A549 (cell line): ENCODE data around the gene CELF4. TPM values are rescaled to one million over a fixed set of nuclear protein-coding genes. Genes with fewer than 3 reads are reported as not detected.
A peak's percentile ranks its signal among the peaks of the same experiment; 100 is the strongest.

Experiments
- ATAC-seq, 2 experiments: fragments of 200-7000 bp in 1 of 2; fragments of >200 bp in 1 of 2; cut with Nextera tagmentation in 1 of 2; cut with Tn5 transposase in 1 of 2; 3 replicates each; pipeline versions ENCODE4 v1.8.0 to v1.9.1; 2018 to 2020; ENCODE audit warnings: mild to moderate bottlenecking in 1 of 2, moderate library complexity in 1 of 2
- CTCF ChIA-PET: fragments of 300-600 bp; sonication (Branson Sonifier 250); formaldehyde crosslinking; extraction: SDS; loops from one replicate; lab custom pipeline; 2021; ENCODE audit warnings: antibody characterized with exemption, inconsistent platforms; lab: Yijun Ruan, JAX
- POLR2A ChIA-PET: fragments of 350-600 bp; formaldehyde crosslinking; extraction: SDS; loops from one replicate; lab custom pipeline; 2021; ENCODE audit warnings: antibody characterized with exemption, inconsistent platforms; lab: Yijun Ruan, JAX
- DNase-seq, 2 experiments: peaks; one replicate each; pipeline versions ENCODE4 v3.0.0 to v3.0.0-alpha.2; 2011 to 2016; ENCODE audit warnings: low read depth in 1 of 2, low spot score in 1 of 2
- FAIRE-seq: peaks from 2 replicates; lab custom pipeline; 2011; peaks lifted over from hg19 to GRCh38; lab: Jason Lieb, UNC
- H3K27ac ChIP-seq, 2 experiments: fragments of >200 bp; sonication (Bioruptor Twin); formaldehyde crosslinking; 3 replicates each; pipeline ENCODE4 v1.5.1; 2016 to 2017
- H3K4me1 ChIP-seq: fragments of >200 bp; sonication (Bioruptor Twin); formaldehyde crosslinking; 3 replicates; pipeline ENCODE4 v1.6.1; 2016
- H3K4me2 ChIP-seq: fragments of >200 bp; sonication (Bioruptor Twin); formaldehyde crosslinking; 3 replicates; pipeline ENCODE4 v1.6.1; 2016
- H3K4me3 ChIP-seq: fragments of >200 bp; sonication (Bioruptor Twin); formaldehyde crosslinking; 3 replicates; pipeline ENCODE4 v1.5.1; 2016
- H3K9me3 ChIP-seq: fragments of >200 bp; sonication (Bioruptor Twin); formaldehyde crosslinking; 3 replicates; pipeline ENCODE4 v1.6.1; 2016
- BCL3 ChIP-seq: fragments of >200 bp; sonication (Bioruptor Twin); formaldehyde crosslinking; IDR thresholded peaks from 3 replicates; pipeline ENCODE4 v1.6.1; 2016
- BHLHE40 ChIP-seq: IDR thresholded peaks from 2 replicates; pipeline ENCODE4 v1.6.1; 2012; ENCODE audit warnings: low read depth, low read length, inconsistent platforms
- CEBPB ChIP-seq, 2 experiments: fragments of >200 bp in 1 of 2; sonication (Bioruptor Twin) in 1 of 2; formaldehyde crosslinking in 1 of 2; IDR thresholded peaks; 2 replicates each; pipeline ENCODE4 v1.6.1; 2012 to 2016
- CHD2 ChIP-seq: fragments of 150-350 bp; IDR thresholded peaks from 2 replicates; pipeline ENCODE4 v1.6.1; 2014; ENCODE audit warnings: low read length; ENCODE audit not compliant: partially characterized antibody
- CTCF ChIP-seq: fragments of >200 bp; sonication (Bioruptor Twin); formaldehyde crosslinking; IDR thresholded peaks from 3 replicates; pipeline ENCODE4 v1.5.1; 2016
- FOXS1 ChIP-seq: fragments of 250-450 bp; sonication (Bioruptor Pico); IDR thresholded peaks from 2 replicates; pipeline ENCODE4 v1.5.0; 2020; ENCODE audit warnings: mild to moderate bottlenecking, moderate library complexity
- HDAC2 ChIP-seq: fragments of 200-600 bp; sonication (generic); IDR thresholded peaks from 2 replicates; pipeline ENCODE4 v1.6.1; 2016
- HOXA7 ChIP-seq: fragments of 250-450 bp; sonication (Bioruptor Pico); IDR thresholded peaks from 2 replicates; pipeline ENCODE4 v1.5.0; 2020; ENCODE audit warnings: mild to moderate bottlenecking, moderate library complexity
- HOXB13 ChIP-seq: fragments of 250-450 bp; sonication (Bioruptor Pico); IDR thresholded peaks from 2 replicates; pipeline ENCODE4 v1.5.0; 2020; ENCODE audit warnings: low read depth, mild to moderate bottlenecking, moderate library complexity
- HOXB5 ChIP-seq: fragments of 250-450 bp; sonication (Bioruptor Pico); IDR thresholded peaks from 2 replicates; pipeline ENCODE4 v1.5.0; 2020; ENCODE audit warnings: mild to moderate bottlenecking, moderate library complexity
- KDM5A ChIP-seq: fragments of 200-600 bp; sonication (generic); IDR thresholded peaks from 2 replicates; pipeline ENCODE4 v1.6.1; 2016; ENCODE audit warnings: antibody characterized with exemption, mild to moderate bottlenecking
- MAX ChIP-seq: IDR thresholded peaks from 2 replicates; pipeline ENCODE4 v1.6.1; 2012
- MYC ChIP-seq: IDR thresholded peaks from 2 replicates; pipeline ENCODE4 v1.6.1; 2012; ENCODE audit warnings: mild to moderate bottlenecking, inconsistent platforms, low read length, improper control_type of control experiment, borderline replicate concordance
- NFE2L2 ChIP-seq: fragments of 150-350 bp; conservative IDR thresholded peaks from 2 replicates; pipeline ENCODE4 v1.6.1; 2014; ENCODE audit warnings: low read length
- NR3C1 ChIP-seq: fragments of >200 bp; sonication (Bioruptor Twin); formaldehyde crosslinking; IDR thresholded peaks from 3 replicates; pipeline ENCODE4 v1.6.1; 2017
- RAD21 ChIP-seq, 2 experiments: fragments of >200 bp in 1 of 2; sonication (Bioruptor Twin) in 1 of 2; formaldehyde crosslinking in 1 of 2; IDR thresholded peaks in 1 of 2; conservative IDR thresholded peaks in 1 of 2; 2 replicates in 1 of 2; 3 replicates in 1 of 2; pipeline ENCODE4 v1.6.1; 2012 to 2018; ENCODE audit warnings: inconsistent platforms in 1 of 2
- REST ChIP-seq: fragments of 200-600 bp; sonication (generic); IDR thresholded peaks from 2 replicates; pipeline ENCODE4 v1.6.1; 2016; ENCODE audit warnings: antibody characterized with exemption, mild to moderate bottlenecking, moderate library complexity
- RFX5 ChIP-seq: fragments of 450-650 bp; IDR thresholded peaks from 2 replicates; pipeline ENCODE4 v1.7.1; 2014; ENCODE audit warnings: antibody characterized with exemption, mild to moderate bottlenecking, moderate library complexity
- WGBS: methylation state at CpG from one replicate; pipeline ENCODE4 v1.1.6; 2017; ENCODE audit errors: missing lambda C conversion rate; 5-methylcytosine and 5-hydroxymethylcytosine counted together
- polyA plus RNA-seq, 4 experiments: library from polyadenylated mRNA; depleted of rRNA in 3 of 4; stranded (reverse); fragments of >200 nt; fragmentation: RNase III in 1 of 4; extraction: RNeasy Plus Mini Kit Qiagen cat#74134 plus additional on column Dnase treatment in 1 of 4; gene quantifications; 2 replicates in 3 of 4; 3 replicates in 1 of 4; pipeline ENCODE4 v1.2.3, GENCODE V29; 2011 to 2017

The CELF4 gene
- polyA plus RNA-seq, 2 of the 4 experiments (the other 2 are of a cell fraction), result 0.08 TPM; not detected in 1

- no peak for TF ChIP-seq HOXA7 (CRISPR knock-in tag)
- no peak for TF ChIP-seq BHLHE40
- no peak for TF ChIP-seq BCL3
- no peak for TF ChIP-seq NFE2L2
- TF ChIP-seq NR3C1, result no peak
- peak; percentile 62; the same call in 1 of the 2 replicates for TF ChIP-seq FOXS1 (CRISPR knock-in tag)
- TF ChIP-seq HOXB13, result peak; percentile 69; the same call in 1 of the 2 replicates
- peak; percentile 92 for TF ChIP-seq HOXB5
- no peak for TF ChIP-seq RFX5
- TF ChIP-seq REST, result peak; percentile 100
Measured at GRCh38 chr18:37270038-37270665, 295.4 kb downstream of the CELF4 start (continued).

- CTCF ChIA-PET, result interaction anchor here (1.2 kb wide), 1 partner anchor 9 kb away, joined by 3 read pairs; no protein-coding TSS in a partner anchor
- Histone ChIP-seq H3K4me1 (no peaks in the 10 kb centered on the region), H3K27ac (no peak overlapping the region), H3K9me3 (no peaks in the 10 kb centered on the region), H3K4me2 (no peak overlapping the region), H3K4me3 (no peak overlapping the region)
- TF ChIP-seq RAD21 (conservative IDR thresholded peaks at IDR 0.05 in 1 of 2, IDR thresholded peaks at IDR 0.05 in 1 of 2), result peak in 1 of 2 experiments; percentile 25; a peak in 2 of 5 replicates
- TF ChIP-seq CTCF, result 0 out of 3 replicates have a peak, but pooled peaks have one; percentile 10
- no peak for TF ChIP-seq HDAC2
- no peak for TF ChIP-seq CHD2
- TF ChIP-seq KDM5A, result no peak
- TF ChIP-seq MAX, result no peak
- WGBS, result 7% methylated on average over 2 of the region's 13 CpGs
- FAIRE-seq, result no peak
- peak; percentile 61 to 89; a peak in 3 of 6 replicates for ATAC-seq
- POLR2A ChIA-PET, result no interaction called here
- no peak for DNase-seq
Measured at GRCh38 chr18:37266290-37266689, 299.3 kb downstream of the CELF4 start.

GRCh38 chr18:37265382-37265781 lies 300.2 kb downstream of the CELF4 start:
- Histone ChIP-seq H3K4me2 (no peak overlapping the region), H3K9me3 (no peaks in the 10 kb centered on the region), H3K4me1 (no peaks in the 10 kb centered on the region), H3K27ac (no peak overlapping the region), H3K4me3 (no peak overlapping the region)
- WGBS, result 20% methylated on average over 1 of the region's 2 CpGs
- FAIRE-seq (no peak), ATAC-seq (no peak), DNase-seq (no peak)
- ChIA-PET CTCF (interaction anchor here (1.2 kb wide), 1 partner anchor 8 kb away, joined by 3 read pairs; no protein-coding TSS in a partner anchor), POLR2A (no interaction called here)
- TF ChIP-seq CEBPB (IDR thresholded peaks at IDR 0.05), result no peak
- TF ChIP-seq MYC, result no peak
